CD4-positive, alpha-beta T cell treated with Interleukin-10 for 1 hour (primary cell): ENCODE results near the gene ZNF423.

Experiments used
- DNase-seq: peaks from one replicate; pipeline ENCODE4 v3.0.0-alpha.2; 2020

Gene ZNF423

GRCh38 chr16:49499869-49500610, 355.9 kb downstream of the ZNF423 start:
- DNase-seq = no peak

DNA sequence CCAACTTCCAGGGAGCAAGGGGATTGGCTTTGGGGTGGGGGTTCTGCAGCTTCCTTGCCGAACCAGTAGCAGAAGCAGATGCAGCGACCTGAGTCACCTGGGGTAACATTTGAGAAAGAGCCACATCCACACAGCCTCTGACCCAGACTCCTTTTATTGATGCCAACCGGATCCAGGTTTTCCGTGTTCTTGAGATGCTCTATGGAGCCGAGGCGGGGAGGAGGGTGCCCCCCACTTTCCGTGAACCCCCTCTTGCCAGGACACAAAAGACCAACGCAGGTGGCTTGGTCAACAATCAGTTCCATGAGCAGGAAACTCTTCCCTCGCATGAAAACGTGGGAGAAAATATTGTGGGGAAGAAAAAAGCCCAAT, 356.5 kb downstream of the ZNF423 start:
- DNase-seq = no peak

DNA sequence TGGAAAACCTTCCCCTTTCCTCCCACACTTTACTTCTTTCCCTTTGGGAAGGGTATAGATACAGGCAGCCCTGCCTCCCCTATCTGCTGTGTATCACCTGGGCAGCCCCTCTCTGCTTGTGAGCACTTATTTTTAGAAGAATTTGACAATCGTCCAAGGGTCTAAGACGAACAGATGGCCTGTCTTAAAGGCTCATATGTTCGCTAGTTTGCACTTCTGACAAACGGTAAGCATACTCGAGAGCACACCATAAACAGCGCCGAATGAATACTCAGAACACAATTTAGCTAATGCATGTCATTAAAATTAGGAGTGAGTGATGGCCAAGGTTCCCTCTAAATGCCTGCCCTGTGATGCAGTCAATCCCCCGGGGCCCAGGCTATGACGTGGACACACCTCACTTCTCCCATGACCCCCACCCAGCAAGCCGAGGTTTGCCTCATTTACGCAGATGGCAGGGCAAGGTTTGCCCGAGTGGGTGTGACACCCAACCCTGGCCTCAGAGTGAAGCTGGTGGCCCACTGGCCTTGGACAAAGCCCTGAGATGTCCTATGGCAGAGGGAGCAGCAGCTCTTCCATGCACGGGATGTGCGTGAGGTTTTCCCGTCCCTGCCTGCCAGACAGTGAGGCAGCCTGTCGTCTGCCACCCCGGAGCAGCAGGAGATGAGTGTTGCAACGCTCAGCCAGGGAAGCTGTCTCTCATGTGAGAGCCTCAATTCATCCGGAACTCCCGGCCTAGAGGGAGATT, 357.1 kb downstream of the ZNF423 start:
- DNase-seq = no peak

GRCh38 chr16:49498264-49498663, 357.6 kb downstream of the ZNF423 start:
- no peak for DNase-seq

- DNase-seq = no peak
These were observed 358.4 kb downstream of the ZNF423 start for GRCh38 chr16:49497466-49497865.

GRCh38 chr16:49496656-49497055, 359.3 kb downstream of the ZNF423 start:
- DNase-seq = no peak

DNA sequence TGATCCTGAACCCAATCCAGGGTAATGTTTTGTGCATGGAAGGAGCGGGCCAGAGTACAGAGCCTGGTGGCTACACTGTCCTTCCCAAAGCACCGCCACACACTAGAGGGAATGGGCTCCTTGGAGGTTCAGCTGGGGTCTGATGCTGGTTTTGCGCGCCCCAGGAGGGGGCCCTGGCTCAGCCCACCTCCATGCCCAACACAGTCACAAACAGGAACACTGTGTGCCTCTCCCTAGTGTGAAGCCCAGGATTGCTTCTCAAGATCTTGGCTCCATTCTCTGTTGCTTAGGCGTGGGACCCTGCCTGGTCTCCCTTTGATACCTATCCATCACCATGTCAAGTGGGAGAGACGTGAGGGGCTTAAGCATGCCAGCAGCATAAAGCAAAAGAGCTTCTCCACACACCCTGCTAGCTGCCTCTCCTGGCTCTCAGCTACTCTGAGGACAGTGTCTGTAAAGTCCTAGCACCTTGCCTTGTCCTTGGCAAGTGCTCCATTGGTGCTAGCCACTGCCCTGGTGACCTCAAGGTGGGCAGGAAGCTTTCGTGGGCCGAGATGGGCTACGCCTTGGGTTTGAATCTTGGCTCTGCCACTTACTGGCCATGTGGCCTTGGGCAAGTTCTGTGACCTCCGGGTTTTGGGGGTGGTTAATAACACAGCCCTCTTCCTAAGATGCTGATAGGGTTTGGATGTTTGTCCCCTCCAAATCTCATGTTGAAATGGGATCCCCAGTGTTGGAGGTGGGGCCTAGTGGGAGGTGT, 360.1 kb downstream of the ZNF423 start:
- DNase-seq = no peak

- no peak for DNase-seq
These were observed 360.9 kb downstream of the ZNF423 start for GRCh38 chr16:49494891-49495566.

- no peak for DNase-seq
These were observed 361.4 kb downstream of the ZNF423 start for GRCh38 chr16:49494474-49494873.

GRCh38 chr16:49493836-49494235, 362.1 kb downstream of the ZNF423 start:
- DNase-seq = no peak

DNA sequence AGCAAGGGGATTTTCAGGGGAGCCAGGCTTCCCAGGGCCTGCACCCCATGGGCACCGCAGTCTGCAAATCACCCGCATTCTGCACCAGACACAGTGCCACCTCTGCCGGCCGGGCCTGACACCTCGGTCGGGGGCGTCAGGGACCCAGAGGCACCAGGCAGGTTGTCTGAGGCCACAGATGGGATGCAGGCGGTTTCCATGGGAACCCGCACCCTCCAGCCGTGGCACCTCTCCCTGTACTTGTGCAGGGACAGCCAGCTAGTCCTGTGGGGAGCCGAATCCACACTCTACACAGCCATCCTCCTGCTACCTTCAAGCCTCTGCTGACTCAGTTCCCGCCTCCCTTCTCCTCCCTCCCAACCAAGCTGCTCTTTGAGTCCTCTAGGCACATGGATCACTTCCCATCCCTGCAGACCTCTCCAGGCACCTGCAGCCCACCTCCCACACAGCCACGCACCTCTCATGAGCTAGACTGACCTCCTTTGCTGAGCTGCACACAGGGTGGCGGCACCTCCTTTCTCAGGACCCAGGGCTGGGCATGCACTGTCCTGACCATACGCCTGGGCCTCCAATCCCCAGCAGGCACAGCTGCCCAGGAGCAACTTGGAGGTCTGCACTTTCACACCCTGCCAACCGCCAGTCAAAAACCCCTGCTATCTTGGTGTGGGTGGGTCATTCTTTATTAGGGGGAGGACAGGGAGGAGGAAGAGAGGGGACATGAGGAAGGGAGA, 362.9 kb downstream of the ZNF423 start:
- DNase-seq = no peak

- DNase-seq = peak; percentile 19
These were observed 363.8 kb downstream of the ZNF423 start for GRCh38 chr16:49491771-49492761.

DNA sequence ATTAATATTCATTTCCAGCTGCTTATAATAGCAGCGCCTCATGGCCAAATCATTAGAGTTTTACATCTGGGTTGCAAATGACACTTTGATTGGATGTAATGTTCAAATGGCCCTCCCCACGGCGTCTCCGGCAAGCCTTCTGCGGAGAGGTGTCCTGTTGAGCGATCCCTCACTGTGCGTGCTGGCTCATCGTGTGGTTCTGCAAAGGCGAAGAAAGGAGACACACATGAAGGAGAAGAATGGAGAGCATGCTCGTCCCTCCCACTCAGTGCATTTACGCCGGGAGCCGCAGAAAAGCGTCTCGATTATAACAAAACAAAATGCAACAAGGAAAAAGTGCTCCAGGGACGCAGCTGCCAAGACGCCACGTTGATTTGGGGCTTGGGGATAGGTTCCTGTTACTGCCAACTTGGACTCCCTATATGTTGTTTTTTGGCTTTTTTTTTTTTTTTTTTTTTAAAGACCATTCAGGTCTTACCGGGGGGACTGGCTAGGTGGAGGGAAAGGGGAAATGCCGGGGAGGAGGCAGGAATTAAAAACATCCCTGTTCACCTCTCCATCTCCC, 364.7 kb downstream of the ZNF423 start:
- DNase-seq = no peak

- no peak for DNase-seq
These were observed 365.6 kb downstream of the ZNF423 start for GRCh38 chr16:49490321-49490705.

DNA sequence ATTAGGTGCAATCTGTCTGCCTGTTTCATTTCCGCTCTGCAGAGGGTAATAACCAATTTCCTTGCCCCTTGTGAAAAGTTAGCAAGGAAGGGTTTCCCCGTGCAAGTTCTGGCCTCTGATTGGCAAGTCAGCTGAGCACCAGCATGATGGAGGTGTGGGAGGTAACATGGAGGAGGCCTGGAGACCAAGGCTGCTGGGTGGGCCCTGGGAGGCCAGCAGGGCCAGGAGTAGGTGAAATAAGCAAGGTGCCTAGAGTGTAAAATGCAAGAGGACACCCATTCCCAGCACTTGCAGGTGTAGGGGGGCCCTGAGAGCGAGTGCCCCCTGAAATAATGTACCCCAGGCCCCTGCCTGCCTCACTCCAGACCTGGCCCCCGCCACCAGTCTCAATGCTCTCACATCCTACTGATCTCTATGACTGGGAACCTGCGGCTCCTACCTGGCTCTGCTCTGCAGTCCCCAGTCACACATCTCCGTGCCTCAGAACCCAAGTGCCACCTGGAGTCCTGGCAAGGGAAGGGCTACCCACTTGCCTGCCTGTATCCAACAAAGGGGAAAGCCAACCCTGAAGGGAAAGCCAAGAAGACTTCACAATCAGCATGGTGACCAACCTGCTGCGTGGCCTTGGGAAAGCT, 366.1 kb downstream of the ZNF423 start:
- no peak for DNase-seq

DNA sequence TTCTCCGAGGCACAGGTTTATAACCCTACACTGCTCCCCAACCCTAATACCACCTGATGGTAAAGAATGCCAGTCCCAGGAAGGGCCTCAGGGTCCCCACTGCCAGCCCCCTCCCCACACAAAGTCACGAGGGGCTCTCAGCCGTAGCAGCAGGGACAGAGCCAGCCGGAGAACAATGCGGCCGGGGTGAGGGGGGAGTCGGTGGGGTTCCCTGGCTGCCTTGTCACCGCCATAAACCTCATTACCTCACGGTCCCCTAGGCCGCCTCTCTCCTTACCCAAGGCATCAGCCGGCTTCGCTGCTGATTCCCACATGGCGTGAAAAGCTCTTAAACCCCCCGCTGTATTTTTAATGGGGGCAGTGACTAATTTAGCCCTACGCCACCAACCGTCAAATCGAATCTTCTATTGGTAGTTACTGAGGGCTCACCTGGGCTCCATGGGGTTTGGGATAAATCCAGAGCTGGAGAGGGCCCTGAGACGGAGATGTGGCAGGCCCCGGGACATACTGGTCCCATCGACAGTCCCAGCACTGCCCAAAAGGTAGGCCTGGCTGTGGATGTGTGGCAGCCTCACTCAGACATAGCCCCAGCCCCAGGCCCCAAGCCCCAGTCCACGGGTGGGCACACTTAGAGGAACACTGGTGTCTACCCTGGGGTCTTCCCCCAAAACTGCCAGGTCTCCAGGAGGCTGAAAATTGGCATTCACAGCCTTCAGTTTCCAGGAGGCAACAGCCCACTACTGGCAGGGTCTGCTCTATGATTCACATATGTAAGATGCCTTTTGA, 367.0 kb downstream of the ZNF423 start:
- DNase-seq = no peak

GRCh38 chr16:49488336-49488735, 367.6 kb downstream of the ZNF423 start:
- DNase-seq = no peak

GRCh38 chr16:49487746-49488145, 368.2 kb downstream of the ZNF423 start:
- DNase-seq = no peak

DNA sequence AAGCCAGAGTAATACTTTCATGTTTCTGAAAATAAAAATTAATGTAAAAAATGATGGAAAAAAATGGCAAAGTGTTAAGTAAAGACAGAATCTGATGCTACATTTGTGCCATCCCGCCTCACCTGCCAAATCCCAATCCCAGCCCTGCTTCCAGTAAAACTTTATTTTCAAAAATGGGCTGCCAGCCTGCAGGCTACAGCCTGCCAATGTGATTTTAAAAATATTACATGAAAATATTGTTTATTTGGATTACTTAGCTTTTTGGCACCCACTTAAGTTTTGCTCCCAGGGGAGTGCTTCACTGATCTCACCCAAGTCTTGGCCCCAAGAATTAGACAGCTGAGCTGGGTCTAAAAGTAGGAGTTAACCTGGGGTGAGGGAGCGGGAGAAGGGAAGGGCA, 369.5 kb downstream of the ZNF423 start:
- no peak for DNase-seq

DNA sequence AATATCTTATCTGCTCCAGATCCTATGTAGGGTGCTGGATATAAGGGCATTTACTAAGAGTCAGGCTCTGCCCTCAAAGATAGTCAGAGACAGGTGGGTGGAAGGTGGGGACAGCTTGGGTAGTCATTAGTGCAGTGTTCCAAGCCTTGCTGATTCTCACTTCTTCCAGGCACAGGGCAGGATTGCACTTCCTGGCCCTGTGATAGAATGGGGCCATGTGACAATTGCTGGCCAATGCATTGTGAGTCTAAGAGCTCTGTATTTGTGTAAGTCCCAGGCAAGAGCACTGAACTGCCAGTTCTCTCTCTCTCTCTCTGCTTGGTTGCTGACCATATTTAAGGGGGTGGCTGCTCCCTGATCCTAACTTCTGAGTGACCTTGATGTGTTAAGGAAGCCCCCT, 370.2 kb downstream of the ZNF423 start:
- DNase-seq = no peak
